ENCODE measurements around the gene ERAL1.

The ERAL1 gene

DNA sequence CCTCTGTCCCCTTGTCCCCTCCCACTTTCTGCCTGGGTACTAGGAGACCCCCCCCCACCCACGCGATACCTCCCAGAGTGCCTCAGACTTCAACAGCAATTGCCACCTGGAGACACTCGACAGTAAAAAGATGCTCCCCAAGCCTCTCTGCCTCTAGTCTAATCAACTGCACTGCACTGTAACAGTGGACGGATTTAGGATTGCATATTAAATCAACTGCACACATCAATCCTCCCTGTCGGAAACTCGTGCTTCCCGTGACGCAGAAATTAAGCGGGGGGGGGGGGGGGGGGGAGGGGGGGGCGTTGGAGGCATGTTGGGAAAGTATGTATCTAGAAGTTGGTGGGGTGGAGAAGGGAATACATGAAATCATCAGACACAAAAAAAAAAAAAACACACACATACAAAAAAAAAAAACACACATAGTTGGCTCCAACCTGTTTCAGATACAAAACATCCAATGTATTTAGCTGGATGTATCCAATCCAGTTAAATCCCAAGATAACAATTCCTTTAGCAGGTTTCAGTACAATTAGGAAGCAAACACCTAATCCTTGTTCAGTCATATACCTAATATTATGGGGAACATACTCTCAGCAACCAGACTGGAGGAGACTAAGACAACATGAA, 42.0 kb upstream of the ERAL1 start:
- H3K4me3 ChIP-seq (ENCODE audit: low read depth, low read length) = peak overlapping the region; percentile 68
- no peak for DNase-seq (ENCODE audit: low read depth)
- TF ChIP-seq MYC (IDR thresholded peaks at IDR 0.05; ENCODE audit: low read depth, low read length) (no peak), POLR2A (IDR thresholded peaks at IDR 0.05; ENCODE audit: extremely low read depth, insufficient read length) (no peak)
- TF ChIP-seq, protein P1, sequence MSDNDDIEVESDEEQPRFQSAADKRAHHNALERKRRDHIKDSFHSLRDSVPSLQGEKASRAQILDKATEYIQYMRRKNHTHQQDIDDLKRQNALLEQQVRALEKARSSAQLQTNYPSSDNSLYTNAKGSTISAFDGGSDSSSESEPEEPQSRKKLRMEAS (IDR thresholded peaks at IDR 0.05; ENCODE audit: low read depth, low read length) = no peak
- TF ChIP-seq, protein P2, sequence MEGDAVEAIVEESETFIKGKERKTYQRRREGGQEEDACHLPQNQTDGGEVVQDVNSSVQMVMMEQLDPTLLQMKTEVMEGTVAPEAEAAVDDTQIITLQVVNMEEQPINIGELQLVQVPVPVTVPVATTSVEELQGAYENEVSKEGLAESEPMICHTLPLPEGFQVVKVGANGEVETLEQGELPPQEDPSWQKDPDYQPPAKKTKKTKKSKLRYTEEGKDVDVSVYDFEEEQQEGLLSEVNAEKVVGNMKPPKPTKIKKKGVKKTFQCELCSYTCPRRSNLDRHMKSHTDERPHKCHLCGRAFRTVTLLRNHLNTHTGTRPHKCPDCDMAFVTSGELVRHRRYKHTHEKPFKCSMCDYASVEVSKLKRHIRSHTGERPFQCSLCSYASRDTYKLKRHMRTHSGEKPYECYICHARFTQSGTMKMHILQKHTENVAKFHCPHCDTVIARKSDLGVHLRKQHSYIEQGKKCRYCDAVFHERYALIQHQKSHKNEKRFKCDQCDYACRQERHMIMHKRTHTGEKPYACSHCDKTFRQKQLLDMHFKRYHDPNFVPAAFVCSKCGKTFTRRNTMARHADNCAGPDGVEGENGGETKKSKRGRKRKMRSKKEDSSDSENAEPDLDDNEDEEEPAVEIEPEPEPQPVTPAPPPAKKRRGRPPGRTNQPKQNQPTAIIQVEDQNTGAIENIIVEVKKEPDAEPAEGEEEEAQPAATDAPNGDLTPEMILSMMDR (IDR thresholded peaks at IDR 0.05; ENCODE audit: low read depth, low read length) = no peak

DNA sequence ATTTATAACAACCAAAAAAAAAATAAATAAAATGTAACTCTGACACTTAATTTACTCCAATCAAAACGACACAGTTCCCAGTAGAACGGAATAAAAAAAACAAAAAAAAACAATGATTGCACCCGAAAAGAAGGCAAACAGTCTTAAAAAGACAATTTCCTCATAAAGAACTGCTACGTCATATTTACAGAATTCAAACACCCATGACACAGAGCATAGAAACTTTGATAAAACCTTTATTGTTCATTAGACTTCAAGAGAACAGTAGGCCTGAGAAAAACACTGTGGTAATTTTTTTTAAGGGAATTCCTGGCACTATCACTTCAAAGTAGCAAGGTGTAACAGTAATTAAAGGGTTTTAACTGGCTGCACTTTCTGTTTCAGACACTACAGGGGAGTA, 38.3 kb upstream of the ERAL1 start:
- TF ChIP-seq, protein P2 (IDR thresholded peaks at IDR 0.05; ENCODE audit: low read depth, low read length) = no peak
- TF ChIP-seq, protein P1 (IDR thresholded peaks at IDR 0.05; ENCODE audit: low read depth, low read length) = no peak
- TF ChIP-seq POLR2A (IDR thresholded peaks at IDR 0.05; ENCODE audit: extremely low read depth, insufficient read length) (no peak), MYC (IDR thresholded peaks at IDR 0.05; ENCODE audit: low read depth, low read length) (no peak)
- no peak for DNase-seq (ENCODE audit: low read depth)
- no peak overlapping the region for H3K4me3 ChIP-seq (ENCODE audit: low read depth, low read length)

DNA sequence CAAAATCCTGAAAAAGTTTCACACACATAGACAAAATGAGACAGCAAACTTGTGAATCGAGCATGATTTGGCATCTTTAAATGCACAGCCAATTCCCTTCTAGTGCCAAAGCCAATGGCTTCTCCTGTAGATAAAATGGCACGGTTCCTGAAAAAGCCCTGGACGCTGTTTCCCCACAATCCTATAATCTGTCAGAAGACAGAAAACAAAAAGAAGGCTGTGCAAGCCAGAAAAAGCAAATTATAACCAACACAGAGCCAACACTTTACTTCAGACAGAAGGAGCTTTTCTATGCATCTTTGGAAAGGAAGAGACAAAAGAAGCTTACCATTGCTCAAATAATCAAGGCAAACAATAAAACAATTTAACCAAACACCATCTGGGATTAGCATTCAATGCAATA, 36.0 kb upstream of the ERAL1 start:
- TF ChIP-seq POLR2A (IDR thresholded peaks at IDR 0.05; ENCODE audit: extremely low read depth, insufficient read length) (no peak), MYC (IDR thresholded peaks at IDR 0.05; ENCODE audit: low read depth, low read length) (no peak)
- TF ChIP-seq, protein P2 (IDR thresholded peaks at IDR 0.05; ENCODE audit: low read depth, low read length) = no peak
- TF ChIP-seq, protein P1 (IDR thresholded peaks at IDR 0.05; ENCODE audit: low read depth, low read length) = no peak
- DNase-seq (ENCODE audit: low read depth) = no peak
- H3K4me3 ChIP-seq (ENCODE audit: low read depth, low read length) = no peak overlapping the region

DNA sequence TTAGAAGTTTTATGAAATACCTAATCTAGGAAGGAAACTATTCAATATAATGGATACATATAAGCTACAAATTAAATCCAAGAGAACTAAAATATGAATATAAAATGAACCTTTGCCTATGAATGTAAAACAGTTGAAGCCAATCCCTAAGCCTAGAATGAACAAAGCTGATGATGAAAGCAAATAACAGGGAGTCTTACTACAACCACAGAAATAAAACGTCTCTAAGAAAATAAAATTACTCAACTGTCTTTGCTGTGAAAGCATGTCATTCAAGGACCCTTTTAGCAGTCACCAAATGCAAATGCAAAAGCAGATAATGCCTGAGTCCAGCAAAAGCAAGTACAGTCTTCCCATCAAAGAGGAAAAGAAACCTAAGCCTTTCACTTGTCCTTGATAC, 35.2 kb upstream of the ERAL1 start:
- TF ChIP-seq, protein P1 (IDR thresholded peaks at IDR 0.05; ENCODE audit: low read depth, low read length) = no peak
- TF ChIP-seq MYC (IDR thresholded peaks at IDR 0.05; ENCODE audit: low read depth, low read length) = no peak
- no peak for TF ChIP-seq POLR2A (IDR thresholded peaks at IDR 0.05; ENCODE audit: extremely low read depth, insufficient read length)
- TF ChIP-seq, protein P2 (IDR thresholded peaks at IDR 0.05; ENCODE audit: low read depth, low read length) = no peak
- H3K4me3 ChIP-seq (ENCODE audit: low read depth, low read length) = no peak overlapping the region
- DNase-seq (ENCODE audit: low read depth) = no peak

DNA sequence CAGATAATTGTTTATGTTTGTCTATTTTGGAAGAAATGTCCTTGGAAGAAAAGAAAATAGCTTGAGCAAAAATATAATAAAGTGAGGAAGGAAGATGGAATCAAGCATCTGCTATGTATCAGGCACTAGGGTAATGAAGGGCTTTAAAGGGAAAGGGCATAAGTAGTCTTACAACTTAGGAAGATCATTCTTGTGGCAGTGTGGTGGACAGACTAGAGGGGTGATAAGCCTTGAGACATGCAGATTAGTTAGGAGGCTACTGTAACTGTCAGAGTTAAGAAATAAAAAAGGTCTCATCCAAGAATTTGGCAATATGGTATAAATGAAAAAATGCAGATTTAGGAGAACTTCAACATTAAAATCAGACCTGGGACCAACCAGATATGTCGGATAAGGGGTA, 27.1 kb upstream of the ERAL1 start:
- H3K4me3 ChIP-seq (ENCODE audit: low read depth, low read length) = no peak overlapping the region
- no peak for TF ChIP-seq MYC (IDR thresholded peaks at IDR 0.05; ENCODE audit: low read depth, low read length)
- TF ChIP-seq, protein P1 (IDR thresholded peaks at IDR 0.05; ENCODE audit: low read depth, low read length) = no peak
- TF ChIP-seq POLR2A (IDR thresholded peaks at IDR 0.05; ENCODE audit: extremely low read depth, insufficient read length) = no peak
- TF ChIP-seq, protein P2 (IDR thresholded peaks at IDR 0.05; ENCODE audit: low read depth, low read length) = no peak
- no peak for DNase-seq (ENCODE audit: low read depth)

Data from NB4 (cell line).